Left hindlimb (tissue), 1 donor: ENCODE data around the gene ANKRD6.

ENCODE experiments used
- DNase-seq: peaks from one replicate; pipeline ENCODE4 v3.0.0-alpha.2; 2018

The ANKRD6 gene

DNA sequence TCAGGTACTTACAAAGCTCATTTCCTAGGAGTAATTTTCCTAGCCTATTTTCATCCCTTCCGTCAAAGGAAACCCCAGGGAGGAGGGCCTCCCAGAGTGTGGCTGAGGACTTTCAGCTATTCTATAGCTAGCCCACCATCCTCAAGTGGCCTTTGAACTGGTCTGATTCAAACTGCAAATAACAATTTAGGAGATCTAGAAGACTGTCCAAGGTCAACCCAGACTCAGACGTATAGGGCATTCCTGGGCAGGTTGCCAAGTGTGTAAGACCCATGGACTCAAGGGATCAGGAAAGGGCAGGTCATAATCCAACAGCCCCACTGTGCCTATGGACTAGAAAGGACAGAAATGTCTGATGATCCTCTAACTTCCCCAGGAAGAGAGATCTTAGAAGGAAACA is 18.7 kb upstream of the ANKRD6 start:
- no peak for DNase-seq

DNA sequence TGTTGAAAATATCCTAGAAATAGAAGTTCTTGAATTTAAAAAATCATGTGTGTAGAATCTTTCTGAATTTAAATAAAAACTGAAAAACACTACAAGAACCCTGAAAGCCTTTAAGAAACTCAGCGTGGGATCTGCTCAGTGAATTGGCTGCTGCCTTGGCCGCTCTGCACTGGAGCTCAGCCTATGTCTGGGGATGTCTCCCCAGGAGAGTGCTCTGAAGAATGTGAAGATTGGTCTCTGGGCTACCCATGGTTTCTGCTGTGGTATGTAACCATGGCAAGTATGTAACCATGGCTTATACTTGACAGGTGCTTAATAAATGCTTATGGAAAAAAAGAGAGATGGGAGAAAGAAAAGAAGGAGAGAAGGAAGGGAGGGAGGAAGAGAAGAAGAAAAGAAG is 17.8 kb upstream of the ANKRD6 start:
- no peak for DNase-seq

DNA sequence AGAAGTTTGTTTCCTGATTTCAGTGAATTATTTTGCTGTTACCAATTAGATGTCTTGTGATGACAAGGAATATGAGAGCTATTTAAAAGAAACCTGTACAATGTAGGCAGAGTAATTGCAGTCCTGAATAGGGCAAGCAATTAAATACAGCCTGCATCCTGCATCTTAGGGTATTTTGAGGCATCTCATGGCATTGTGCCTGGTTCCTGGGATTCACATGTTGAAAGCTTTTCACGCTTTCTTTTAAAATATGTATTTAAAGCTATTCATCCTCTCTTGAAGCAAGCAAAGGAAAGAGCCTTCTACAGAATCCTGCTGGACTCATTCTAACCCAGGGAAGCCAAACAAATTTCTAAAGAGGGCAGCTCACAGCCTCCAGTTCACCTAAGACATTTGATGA is 16.2 kb upstream of the ANKRD6 start:
- DNase-seq = no peak

DNA sequence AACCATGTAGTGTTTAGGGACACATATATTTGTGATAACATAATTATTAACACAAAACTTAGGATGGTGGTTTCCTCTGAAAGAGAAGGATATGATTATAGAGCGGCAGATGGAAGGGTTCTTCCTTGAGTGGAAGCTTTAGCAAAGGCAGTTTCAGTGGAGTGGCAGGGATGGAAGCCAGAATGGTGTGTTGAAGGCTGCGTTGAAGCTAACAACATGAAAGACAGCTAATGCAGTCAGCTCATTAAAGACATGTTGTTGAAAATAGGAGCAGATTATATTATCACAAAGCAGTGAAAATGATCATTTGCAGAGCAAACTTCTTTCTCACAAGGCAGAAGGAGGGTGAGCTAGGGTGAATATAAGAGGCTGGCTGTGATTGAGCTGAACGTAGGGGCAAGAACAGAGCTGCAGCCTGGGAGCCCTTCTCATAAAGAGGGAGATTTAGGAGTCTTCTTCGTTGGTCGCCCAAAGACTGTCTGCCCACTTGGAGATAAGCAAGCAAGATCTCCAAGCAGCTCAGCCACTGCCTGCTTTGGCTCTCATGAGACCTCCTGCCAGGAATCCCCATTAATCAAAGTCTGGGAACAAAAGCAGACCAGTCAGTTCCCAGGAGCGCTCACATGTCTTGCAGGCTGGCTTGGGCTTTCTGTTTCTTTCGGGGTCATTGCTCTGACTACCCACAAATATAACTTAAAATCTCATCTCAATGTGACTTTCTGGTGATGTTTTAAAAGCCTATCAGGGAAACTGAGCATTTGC is 2.6 kb upstream of the ANKRD6 start:
- DNase-seq = no peak

DNA sequence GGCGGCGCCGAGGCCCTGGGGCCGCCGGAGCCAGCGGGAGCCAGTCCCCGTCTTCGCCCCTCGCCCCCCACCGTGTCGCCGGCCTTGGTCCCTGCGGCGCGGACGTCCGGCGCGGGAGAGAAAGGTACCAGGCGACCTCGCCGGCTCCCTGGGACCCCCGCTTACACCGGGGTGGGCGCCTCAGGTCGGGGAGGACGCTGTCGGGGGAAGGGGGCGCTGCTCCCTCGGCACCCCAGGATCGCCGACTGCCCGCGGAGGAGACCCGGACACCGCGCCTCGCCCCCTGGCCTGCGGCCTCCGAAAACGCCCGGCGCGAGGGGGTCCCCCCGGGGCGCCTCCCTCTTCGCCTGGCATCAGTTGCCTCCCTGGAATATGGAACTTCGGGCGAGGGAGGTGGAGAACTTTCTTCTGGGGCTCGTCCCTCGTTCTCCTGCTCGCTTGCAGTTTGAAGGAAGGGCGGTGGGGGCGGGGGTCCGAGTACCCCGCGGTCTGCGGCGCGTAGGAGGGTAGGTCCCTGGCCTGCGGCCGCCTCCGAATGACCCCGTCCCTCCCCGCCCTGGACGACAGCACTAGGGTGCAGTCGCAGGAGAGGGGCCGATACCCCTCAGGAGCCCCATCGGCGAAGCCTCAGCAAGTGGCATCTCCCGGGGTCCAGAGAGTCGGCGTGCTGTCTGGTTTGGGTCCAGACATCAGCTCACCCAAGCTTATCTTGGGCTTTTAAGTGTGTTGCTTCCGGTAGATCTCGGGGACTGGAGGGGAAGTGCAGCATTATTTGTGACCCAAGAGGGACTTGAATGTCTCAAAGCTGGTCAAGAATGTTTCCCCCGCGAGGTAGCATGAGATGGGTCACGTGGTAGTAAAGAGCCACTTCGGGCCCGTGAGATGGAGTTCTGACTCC is 549 bp downstream of the ANKRD6 start:
- no peak for DNase-seq

DNA sequence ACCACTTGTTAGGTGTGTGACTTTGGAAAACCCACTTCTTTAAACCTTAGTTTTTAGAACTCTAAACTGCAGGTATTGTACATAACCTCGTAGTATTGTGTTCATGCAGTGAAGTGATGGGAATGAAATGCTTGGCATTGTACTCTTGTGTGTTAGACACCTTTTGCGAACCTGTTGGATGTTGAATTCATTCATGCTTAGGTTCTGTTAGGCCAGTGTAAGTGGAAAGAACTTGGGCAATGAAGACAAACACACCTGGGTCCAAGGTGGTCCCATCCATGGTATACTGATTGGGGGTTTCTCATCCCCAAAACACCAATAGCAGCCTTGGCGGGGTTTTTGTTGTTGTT is 1.2 kb downstream of the ANKRD6 start:
- no peak for DNase-seq

DNA sequence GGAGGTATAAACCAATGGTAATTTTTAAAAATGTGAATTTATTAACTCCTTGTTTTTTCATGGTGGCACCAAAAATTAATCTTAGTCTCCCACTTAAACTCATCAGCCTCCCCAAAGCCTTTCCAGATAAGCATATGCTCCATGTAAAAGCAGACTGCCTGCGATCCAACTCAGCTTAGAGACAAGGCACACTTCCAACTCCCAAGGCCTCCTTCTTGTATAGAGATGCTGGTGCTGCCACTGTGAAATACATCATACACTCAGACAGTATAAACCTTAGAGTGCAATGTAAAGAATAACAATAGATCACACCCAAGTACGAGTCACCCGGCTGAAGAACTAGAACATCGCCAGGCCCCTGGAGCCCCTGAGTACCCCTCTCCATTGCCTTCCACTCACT is 2.0 kb downstream of the ANKRD6 start:
- no peak for DNase-seq

DNA sequence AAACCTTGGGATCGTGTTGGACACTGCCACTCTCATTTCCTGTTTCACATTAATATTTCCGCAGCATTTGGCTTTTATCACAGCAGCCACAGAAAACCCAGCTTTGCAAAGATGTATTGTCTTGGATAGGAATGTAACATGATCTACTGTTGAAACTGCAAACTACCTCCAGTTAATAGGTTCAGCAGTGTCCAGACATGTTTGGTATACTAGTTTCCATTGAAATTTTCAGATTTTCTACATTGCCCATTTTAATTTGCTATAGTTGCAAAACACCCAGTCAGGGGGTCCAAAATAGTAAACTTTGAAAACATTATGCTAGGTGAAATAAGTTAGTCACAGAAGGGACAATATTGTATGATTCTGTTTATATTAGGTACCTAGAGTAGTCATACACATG is 3.3 kb downstream of the ANKRD6 start:
- no peak for DNase-seq

DNA sequence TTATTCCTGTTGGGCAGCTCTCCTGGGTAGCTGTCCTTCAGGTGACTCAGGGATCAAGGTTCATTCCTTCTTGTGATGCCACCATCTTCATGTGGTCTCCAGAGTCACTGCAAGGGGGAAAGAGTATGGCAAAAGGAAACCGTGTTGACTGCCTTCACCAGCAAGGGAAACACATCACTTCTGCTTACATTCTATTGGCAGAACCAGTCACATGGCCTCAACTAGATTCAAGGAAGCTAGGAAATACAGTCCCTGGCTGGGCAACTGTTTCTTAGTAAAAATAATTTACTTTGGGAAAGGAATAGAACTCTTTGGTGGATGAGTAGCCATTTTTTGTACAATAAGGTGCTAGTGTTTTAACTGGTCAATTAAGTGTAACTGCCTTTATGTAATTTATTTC is 5.3 kb downstream of the ANKRD6 start:
- no peak for DNase-seq

DNA sequence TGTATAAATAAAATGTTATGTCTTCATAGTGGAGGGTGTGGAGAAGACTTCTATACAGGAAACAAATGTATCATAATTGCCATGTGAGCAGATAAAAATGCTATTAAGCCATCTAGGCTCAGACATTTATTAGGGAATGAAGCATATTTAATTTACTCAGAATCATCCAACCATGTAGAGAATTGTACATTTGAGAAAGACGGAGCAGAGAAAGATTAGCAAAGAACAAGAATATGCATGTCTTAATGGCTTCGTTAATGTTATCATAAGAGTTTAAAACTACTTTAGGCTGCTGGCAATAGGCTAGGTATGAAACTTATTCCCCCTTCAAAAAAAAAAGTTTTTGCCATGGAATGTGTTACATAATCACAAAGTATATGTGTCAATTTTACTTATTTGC is 6.1 kb downstream of the ANKRD6 start:
- no peak for DNase-seq

DNA sequence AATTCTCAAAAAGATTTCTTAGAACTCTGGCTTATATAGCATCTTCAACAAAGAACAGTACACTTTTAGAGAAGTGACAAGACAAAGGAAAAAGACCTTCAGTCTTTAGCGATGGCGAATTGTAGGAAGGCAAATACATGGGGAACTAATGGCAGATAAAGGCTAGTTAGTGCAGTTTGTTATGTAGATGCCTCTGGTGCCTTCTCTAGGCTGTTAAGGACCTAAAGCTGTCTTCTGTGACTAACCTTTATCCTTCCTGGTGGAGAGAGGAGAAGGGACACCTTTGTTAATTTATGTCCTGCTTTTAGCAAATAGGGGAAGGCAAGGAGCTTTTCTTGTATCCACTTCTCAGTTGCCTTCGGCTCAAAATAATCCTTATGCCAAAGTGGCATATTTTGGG is 7.2 kb downstream of the ANKRD6 start:
- no peak for DNase-seq

DNA sequence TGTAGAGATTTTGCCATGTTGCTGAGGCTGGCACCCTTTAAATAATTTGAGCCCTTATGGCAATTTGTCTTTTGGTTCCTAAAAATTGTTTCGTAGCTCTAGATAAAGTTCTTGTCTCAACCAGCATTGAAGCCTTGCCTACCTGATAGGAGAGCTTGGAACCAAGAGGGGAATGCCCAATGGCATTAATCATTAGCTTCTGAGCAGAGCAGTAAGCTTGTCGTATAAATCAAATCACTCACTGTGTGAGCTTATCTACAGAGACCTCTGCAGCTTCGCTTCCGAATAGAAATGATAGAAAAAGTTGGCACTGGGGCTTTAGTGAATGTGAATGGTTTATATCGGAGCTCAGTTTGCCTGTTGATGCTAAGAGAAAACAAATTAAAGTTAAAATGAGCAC is 10.7 kb downstream of the ANKRD6 start:
- no peak for DNase-seq

DNA sequence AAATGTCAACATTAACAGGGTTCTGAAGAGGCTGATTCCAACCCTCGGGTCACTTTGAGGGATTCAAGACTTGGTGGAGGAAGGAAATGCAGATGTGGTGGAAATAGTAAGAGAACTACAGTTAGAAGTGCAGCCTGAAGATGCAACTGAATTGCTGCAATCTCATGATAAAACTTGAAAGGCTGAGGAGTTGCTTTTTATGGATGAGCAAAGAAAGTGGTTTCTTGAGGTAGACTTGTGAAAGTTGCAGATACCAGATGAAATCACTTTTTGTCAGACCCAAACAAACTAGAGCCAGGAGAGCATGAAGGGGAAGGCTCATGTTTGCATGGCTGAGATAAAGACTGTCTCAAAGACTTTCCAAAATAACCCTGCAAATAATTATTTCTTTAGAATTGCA is 16.2 kb downstream of the ANKRD6 start:
- DNase-seq = no peak

DNA sequence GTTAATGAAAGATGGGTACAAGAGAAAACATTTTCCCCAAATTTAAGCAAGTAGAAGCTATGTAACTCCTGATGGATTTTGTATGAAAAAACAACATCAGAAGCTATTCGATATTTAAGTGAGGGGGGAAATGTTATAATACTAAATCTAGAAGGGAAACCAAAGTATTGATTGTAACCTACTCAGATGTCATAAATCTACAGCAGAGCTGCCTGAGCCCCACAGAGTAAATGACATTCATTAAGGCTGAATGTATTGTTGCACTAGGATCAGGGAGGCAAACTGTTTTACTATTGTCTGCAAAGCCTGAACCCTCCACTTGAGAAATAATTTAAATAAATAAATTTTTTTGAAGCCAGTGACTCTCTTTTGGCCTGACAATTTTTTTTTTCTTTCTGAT is 19.3 kb downstream of the ANKRD6 start:
- no peak for DNase-seq

DNA sequence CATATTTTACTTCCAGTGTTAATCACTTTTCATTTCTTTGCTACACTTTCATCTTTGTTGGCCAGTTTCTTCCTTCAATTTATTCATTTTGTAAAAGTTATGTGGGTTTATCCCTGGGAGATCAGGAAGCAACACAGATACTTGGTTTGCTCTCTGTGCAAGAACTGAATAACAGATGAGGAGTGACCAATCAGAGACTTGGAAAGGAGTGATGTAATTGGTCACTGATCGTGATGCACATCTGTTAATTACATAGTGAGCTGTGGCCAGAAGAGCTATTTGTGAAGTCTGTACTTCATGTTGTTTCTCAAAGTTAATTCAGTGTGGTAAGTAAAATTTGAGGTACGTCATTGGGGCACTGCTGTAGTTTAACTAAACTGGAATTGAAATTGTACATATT is 21.3 kb downstream of the ANKRD6 start:
- DNase-seq = no peak

DNA sequence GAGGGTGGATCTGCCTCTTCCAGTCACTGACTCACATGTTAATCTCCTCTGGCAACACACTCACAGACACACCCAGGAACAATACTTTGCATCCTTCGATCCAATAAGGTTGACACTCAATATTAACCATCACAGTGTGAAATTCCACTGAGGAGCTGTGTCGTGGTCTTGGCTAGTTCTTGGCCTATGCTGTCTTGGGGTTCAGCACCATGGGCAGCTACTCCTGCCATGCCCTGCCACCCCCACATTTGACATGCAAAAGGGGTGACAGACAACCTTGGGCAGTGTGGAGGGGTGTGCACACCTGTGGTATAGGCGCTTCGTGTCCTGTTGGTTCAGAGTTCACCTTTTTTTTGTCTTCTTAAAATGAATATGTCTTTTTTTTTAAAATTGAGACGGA is 25.8 kb downstream of the ANKRD6 start:
- DNase-seq = no peak

DNA sequence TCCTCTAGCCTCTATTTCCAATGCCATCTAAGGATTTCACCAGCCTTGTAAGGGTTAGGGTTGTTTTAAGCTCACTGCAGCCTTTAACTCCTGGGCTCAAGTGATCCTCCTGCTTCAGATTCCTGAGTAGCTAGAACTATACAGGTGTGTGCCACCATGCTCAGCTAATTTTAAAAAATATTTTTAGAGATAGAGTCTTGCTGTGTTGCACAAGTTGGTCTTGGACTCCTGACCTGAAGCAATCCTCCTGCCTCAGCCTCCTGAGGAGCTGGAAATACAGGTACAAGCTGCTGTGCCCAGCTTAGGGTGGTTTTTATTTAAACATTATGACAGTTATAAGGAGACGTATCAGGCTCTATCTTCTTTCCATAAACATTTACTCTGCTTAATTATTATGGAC is 26.5 kb downstream of the ANKRD6 start:
- DNase-seq = no peak

DNA sequence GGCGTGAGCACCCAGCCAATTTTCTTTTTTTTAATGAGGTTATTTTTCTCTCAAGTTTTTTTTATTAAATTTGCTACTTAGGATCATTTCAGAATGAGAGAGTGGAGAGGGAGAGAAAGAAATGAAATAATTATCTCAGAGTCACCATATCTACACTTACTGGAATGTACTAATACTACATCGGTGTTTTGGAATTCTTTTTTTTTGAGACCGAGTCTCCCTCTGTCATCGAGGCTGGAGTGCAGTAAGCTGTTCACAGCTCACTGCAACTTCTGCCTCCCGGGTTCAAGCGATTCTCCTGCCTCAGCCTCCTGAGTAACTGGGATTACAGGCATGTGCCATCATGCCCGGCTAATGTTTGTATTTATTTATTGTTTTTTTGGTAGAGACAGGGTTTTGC is 27.8 kb downstream of the ANKRD6 start:
- no peak for DNase-seq

DNA sequence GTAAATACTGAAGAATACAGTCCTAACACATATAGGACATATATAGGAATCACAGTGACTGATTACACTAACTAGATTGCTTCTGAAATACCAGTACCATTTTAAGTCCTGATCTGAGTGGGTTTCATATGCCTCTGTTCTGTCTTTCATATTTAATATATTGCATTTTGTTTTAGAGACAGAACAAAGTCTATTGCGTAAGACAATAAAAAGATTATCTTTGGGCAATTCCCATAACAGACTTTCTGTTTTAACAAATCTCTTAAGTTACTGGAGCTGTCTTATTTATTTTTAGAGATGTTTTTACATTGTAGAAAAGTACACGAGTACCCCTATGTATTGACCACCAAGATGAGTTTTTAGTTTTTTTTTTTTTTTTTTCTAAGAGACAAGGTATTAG is 29.6 kb downstream of the ANKRD6 start:
- no peak for DNase-seq

DNA sequence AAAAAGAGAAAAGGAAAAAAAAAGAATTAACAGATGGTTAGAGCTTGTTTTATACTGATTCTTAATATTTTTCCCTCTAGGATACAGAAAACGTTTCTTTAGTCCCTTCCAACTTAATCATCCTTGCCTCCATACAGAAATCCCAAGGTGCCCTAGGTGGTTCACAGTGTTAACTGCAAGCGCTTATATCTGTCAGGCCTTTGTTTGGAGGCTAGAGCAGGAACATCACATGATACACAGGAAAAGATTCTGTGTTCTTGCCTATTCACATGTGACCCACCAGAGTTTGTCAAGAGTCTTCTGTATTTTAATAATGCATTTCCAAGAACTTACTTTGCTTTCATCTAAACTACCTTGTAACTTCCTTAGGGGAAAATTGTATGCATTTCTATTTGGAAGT is 31.3 kb downstream of the ANKRD6 start:
- DNase-seq = no peak

DNA sequence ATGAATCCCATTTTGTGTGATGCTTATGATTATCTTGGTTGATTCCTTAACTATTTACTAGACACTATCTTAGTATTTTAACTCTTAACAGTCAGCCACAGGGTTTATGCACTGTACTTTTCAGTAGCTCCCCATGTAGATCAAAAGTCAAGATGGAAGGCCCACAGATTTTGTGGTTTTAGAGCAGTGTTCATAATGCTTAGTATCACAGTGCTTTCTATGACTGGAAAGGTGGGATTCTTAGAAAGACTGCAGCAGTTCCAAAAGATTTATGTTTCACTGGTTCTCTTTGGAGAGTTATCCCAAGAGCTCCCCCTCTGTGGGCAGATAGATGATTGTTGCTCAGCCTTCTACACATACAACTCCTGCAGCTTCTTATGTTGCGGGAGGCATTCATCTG is 34.5 kb downstream of the ANKRD6 start:
- no peak for DNase-seq

DNA sequence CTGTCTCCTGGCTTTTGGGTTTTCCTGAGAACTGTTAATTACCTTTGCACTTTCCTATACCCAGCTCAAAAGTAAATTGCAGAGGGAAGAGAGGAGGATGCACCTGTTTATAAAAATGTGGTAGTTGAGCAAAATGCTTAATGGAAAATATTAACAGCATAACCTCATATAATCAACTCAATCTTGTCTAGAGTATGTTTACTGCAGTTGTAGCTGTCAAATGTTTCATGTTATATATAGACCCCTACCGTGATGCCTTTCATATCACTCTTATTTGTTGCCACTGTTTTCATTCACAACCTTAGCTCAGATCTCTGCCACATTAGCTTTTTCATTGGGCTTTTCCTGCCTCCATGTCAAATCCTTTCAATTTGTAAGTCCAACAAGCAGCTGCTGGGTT is 36.0 kb downstream of the ANKRD6 start:
- no peak for DNase-seq

DNA sequence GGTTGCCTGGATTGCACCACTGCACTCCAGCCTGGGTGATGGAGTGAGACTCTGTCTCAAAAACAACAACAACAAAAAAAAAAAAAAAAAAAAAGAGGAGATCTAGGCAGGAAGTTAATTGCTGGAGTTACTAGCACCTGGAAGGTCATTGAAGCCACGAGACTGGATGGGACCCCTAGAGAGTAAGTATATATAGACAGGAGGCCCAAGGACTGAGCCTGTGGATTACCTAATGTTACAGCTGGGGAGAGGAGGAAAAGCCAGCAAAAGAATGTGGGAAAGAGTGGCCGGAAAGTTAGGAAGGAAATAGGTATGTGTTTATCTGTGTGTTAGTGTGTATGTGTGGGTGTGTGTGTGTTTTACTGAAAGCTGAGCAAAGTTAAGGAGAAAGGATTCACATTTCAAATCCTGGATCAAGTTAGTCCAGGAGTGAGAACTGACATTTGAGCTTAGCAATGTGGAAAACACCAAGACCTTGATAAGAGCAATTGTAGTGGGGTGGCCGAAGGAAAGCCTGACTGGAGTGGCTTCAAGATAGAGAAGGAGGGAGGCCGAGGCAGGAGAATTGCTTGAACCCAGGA is 38.4 kb downstream of the ANKRD6 start:
- DNase-seq = no peak

DNA sequence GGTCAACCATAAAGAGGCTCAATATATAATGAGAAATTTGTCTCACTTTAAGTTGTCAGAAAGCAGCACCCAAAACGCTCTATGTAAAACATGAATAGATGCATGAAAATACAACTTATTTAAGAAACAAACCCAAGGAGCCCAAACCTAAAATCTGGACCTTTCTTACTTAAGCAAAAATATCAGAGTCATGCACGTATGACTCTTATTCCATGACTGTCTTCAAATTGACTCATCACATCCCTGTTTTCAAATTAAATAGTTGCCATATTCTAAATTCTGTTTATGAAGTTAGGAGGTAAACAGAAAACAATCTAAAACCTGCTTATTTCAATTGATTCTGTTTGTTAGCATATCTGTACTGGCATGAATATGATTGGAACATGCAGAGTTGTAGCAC is 42.1 kb downstream of the ANKRD6 start:
- no peak for DNase-seq
